Neural progenitor cell (in vitro differentiated cells): Measurements from ENCODE around the gene RPL26.
"Not testable (repeated sequence)": the region's sequence is repeated elsewhere in the genome, so short reads cannot be mapped to it uniquely, and the experiment has no call there.

ENCODE experiments used
- CTCF ChIP-seq: fragments of 200-600 bp; sonication (generic); IDR thresholded peaks from 2 replicates; pipeline ENCODE4 v1.5.1; 2017; ENCODE audit warnings: antibody characterized with exemption, mild to moderate bottlenecking
- EZH2 ChIP-seq: fragments of 200-600 bp; sonication (generic); IDR thresholded peaks from 2 replicates; pipeline ENCODE4 v1.6.1; 2017; ENCODE audit warnings: antibody characterized with exemption, mild to moderate bottlenecking, moderate library complexity
- EZH2phosphoT487 ChIP-seq: fragments of 200-600 bp; sonication (generic); IDR thresholded peaks from 2 replicates; pipeline ENCODE4 v1.6.1; 2017; ENCODE audit warnings: antibody characterized with exemption

GRCh38 chr17:8394497-8394896 lies 11.5 kb upstream of the RPL26 start:
- TF ChIP-seq CTCF, EZH2phosphoT487, EZH2: not testable (repeated sequence)
